GM12865 (cell line): ENCODE results near the gene DUS3L.
A peak's percentile ranks its signal among the peaks of the same experiment; 100 is the strongest.

ENCODE experiments used
- DNase-seq: peaks from one replicate; pipeline ENCODE4 v3.0.0; 2010; ENCODE audit warnings: low read depth
- H3K4me3 ChIP-seq: 2 replicates; pipeline ENCODE4 v1.5.1; 2011; ENCODE audit warnings: mild to moderate bottlenecking, low read depth, low read length, control low read depth
- TF ChIP-seq, protein P1 (sequence below): IDR thresholded peaks from 2 replicates; pipeline ENCODE4 v1.5.1; 2011; ENCODE audit warnings: low read length, control low read depth, low read depth, inconsistent platforms; ENCODE audit not compliant: insufficient read depth; ENCODE audit errors: missing control alignments

The DUS3L gene

DNA sequence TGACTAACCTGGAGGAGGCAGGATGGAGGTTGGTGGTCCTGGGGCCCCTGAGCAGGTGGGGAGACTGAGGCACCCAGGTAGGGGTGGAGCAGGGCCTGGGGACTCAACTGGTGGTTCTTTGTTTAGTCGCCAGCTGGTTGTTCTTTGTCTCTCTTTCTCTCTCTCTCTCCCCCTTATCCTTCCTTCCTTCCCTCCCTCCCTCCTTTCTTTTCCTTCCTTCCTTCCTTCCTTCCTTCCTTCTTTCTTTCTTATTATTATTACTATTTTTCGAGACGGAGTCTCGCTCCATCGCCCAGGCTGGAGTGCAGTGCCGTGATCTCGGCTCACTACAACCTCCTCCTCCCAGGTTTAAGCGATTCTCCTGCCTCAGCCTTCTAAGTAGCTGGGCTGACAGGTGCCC, 7.3 kb upstream of the DUS3L start:
- no peak overlapping the region for H3K4me3 ChIP-seq
- DNase-seq = no peak
- TF ChIP-seq, protein P1, sequence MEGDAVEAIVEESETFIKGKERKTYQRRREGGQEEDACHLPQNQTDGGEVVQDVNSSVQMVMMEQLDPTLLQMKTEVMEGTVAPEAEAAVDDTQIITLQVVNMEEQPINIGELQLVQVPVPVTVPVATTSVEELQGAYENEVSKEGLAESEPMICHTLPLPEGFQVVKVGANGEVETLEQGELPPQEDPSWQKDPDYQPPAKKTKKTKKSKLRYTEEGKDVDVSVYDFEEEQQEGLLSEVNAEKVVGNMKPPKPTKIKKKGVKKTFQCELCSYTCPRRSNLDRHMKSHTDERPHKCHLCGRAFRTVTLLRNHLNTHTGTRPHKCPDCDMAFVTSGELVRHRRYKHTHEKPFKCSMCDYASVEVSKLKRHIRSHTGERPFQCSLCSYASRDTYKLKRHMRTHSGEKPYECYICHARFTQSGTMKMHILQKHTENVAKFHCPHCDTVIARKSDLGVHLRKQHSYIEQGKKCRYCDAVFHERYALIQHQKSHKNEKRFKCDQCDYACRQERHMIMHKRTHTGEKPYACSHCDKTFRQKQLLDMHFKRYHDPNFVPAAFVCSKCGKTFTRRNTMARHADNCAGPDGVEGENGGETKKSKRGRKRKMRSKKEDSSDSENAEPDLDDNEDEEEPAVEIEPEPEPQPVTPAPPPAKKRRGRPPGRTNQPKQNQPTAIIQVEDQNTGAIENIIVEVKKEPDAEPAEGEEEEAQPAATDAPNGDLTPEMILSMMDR = no peak

DNA sequence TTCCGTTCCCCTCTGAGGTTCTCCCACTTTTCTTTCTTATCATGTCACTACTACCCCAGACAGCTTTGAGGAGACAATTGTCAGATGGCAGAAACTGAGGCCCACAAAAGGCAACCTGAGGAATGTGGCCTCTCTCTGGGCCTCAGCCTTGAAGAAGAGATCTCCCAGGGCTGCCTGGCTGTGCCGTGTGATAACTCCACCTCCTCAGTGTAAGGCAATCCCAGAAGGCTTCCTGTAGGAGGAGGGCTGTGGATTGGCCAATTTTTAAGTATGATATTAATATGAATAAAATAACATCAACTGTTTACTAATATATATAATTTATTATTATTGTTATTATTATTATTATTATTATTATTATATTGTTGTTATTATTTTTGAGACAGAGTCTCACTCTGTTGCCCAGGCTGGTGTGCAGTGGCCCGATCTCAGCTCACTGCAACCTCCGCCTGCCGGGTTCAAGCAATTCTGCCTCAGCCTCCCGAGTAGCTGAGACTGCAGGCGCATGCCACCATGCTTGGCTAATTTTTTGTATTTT, 4.5 kb upstream of the DUS3L start:
- no peak for DNase-seq
- TF ChIP-seq, protein P1 = no peak
- H3K4me3 ChIP-seq = no peak overlapping the region

GRCh38 chr19:5793188-5793587, 2.2 kb upstream of the DUS3L start:
- H3K4me3 ChIP-seq = no peak overlapping the region
- TF ChIP-seq, protein P1 = no peak
- DNase-seq = no peak

DNA sequence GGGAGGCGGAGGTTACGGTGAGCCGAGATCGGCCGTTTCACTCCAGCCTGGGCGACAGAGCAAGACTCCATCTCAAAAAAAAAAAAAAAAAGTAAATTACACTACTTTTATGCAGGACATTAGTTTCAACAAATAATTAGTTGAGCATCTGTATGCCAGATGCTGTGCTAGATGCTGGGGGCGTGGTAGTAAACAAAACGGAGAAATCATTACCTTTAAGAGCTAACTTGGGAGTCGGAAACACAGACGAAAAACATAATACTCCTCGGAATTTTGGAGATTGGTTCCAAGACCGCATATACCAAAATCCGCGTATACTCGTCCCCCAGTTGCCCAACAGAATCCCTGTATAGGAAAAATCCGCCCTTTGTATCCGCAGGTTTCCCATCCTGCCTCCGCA, 1.3 kb upstream of the DUS3L start:
- H3K4me3 ChIP-seq = no peak overlapping the region
- TF ChIP-seq, protein P1 = no peak
- DNase-seq = no peak

DNA sequence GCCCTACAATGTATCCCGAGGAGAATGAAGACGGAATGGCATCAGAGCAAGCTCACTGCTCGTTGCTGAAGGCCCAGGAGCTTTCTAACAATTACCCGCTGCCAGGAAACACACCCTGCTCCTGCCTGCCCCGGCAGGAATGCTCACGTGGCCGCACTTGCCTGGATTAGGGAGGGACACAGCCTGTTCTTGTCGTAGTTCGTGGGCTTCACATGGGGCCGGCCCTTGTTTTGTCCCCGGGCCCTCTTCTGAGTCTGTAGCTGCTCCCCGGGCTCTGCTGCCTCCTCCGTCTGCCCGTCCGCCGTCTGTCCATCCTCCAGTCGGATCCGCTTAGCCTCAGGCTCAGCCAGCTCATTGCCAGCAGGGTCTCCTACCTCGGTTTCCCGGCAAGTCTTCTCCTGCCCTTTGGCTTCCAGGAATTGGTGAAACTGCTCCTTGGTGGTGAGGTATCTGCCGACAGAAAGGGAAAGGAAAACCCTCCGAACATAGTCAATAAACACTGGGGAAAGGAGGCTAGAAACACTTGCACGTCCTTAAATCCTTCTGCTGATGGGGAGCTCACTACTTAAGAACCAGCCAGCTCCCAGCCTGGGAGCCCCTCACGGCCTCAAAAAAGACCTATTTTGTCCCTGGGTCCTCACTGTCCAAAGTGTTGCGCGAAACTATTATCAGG, 941 bp downstream of the DUS3L start:
- H3K4me3 ChIP-seq = peak overlapping the region; percentile 61
- TF ChIP-seq, protein P1 = no peak
- no peak for DNase-seq

DNA sequence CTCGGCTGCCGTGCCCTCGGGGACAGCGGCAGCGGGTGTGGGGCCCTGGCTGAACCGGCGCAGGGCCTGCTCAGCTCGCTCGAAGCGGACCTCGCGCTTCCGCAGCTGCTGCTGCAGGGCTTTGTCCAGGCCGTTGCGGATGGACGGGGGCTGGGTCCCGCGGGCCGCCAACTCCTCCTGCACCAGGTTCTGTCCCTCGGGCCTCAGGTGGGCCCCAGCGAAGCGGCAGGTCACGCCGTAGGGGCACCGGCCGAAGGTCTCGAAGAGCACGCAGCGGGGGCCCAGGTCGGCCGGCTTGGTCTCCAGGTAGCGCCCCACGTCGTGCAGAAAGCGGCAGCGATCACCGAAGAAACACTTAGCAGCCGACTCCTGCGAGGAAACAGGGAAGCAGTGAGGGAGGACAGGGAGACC, 1.6 kb downstream of the DUS3L start:
- H3K4me3 ChIP-seq = no peak overlapping the region
- DNase-seq = no peak
- TF ChIP-seq, protein P1 = no peak

GRCh38 chr19:5788422-5788821, 2.5 kb downstream of the DUS3L start:
- TF ChIP-seq, protein P1 = no peak
- no peak for DNase-seq
- H3K4me3 ChIP-seq = no peak overlapping the region
